HG03354 (cell line): ENCODE measurements around the gene CRTC2.
"Not testable (repeated sequence)": the region's sequence is repeated elsewhere in the genome, so short reads cannot be mapped to it uniquely, and the experiment has no call there.

Experiments
- ATAC-seq: cut with Tn5 transposase; IDR thresholded peaks from one replicate; pipeline ENCODE4 v1.9.1; 2021; ENCODE audit warnings: mild to moderate bottlenecking; ENCODE audit not compliant: unreplicated experiment, poor library complexity, severe bottlenecking

CRTC2 gene

GRCh38 chr1:153906396-153906795 lies 52.0 kb downstream of the CRTC2 start:
- ATAC-seq: no peak

GRCh38 chr1:153905908-153906307 lies 52.5 kb downstream of the CRTC2 start:
- not testable (repeated sequence) for ATAC-seq

GRCh38 chr1:153903841-153904455 lies 54.5 kb downstream of the CRTC2 start:
- no peak for ATAC-seq

- ATAC-seq: no peak
Observed at GRCh38 chr1:153899509-153899908, 58.9 kb downstream of the CRTC2 start.
